Esophagus muscularis mucosa (tissue), 4 donors: ENCODE data around the gene OPRL1. TPM values are rescaled to one million over a fixed set of nuclear protein-coding genes. Genes with fewer than 3 reads are reported as not detected.

Experiments
- DNase-seq: peaks from one replicate; pipeline ENCODE4 v3.0.0-alpha.2; 2017; ENCODE audit errors: extremely low spot score
- H3K27ac ChIP-seq, 4 donors: fragments of 200-600 bp; sonication (generic); replicated peaks in 1 of 4; 1 replicate in 3 of 4; 2 replicates in 1 of 4; pipeline ENCODE4 v1.5.1; 2016 to 2019; ENCODE audit warnings: mild to moderate bottlenecking in 1 of 4
- H3K27me3 ChIP-seq, 4 donors: fragments of 200-600 bp; sonication (generic); one replicate each; pipeline versions ENCODE4 v1.5.1 to v1.6.0; 2016 to 2019
- H3K36me3 ChIP-seq, 4 donors: fragments of 200-600 bp; sonication (generic); one replicate each; pipeline ENCODE4 v1.5.1; 2016 to 2019
- H3K4me1 ChIP-seq, 4 donors: fragments of 200-600 bp; sonication (generic); one replicate each; pipeline ENCODE4 v1.5.1; 2016 to 2019
- H3K4me3 ChIP-seq, 4 donors: fragments of 200-600 bp; sonication (generic); 1 replicate in 2 of 4; 2 replicates in 2 of 4; pipeline ENCODE4 v1.5.1; 2016 to 2019; ENCODE audit warnings: mild to moderate bottlenecking in 4 of 4, moderate library complexity in 1 of 4
- H3K9me3 ChIP-seq, 4 donors: fragments of 200-600 bp; sonication (generic); 1 replicate in 3 of 4; 2 replicates in 1 of 4; pipeline ENCODE4 v1.5.1; 2016 to 2019
- EP300 ChIP-seq: sonication (generic); formaldehyde crosslinking; IDR thresholded peaks from one replicate; pipeline ENCODE4 v1.6.1; 2017; ENCODE audit warnings: antibody characterized with exemption
- POLR2A ChIP-seq: fragments of 450-650 bp; IDR thresholded peaks from one replicate; pipeline ENCODE4 v1.6.1; 2017; ENCODE audit warnings: antibody characterized with exemption, moderate library complexity, mild to moderate bottlenecking, low read depth
- POLR2AphosphoS5 ChIP-seq, 2 donors: sonication (generic); formaldehyde crosslinking; IDR thresholded peaks; one replicate each; pipeline ENCODE4 v1.6.1; 2017; ENCODE audit warnings: antibody characterized with exemption in 2 of 2
- WGBS: methylation state at CpG from one replicate; pipeline ENCODE4 v1.1.5; 2018; 5-methylcytosine and 5-hydroxymethylcytosine counted together
- intact Hi-C: fragments of 100-400 bp; cut with DNase I; formaldehyde crosslinking; loops from one replicate; pipeline ENCODE4 v1.15.1; 2023
- total RNA-seq, 4 donors: library from RNA; depleted of rRNA; stranded (reverse); fragments of >200 nt; gene quantifications; one replicate each; pipeline versions ENCODE4 v1.1.0 to v1.2.1, GENCODE V29; 2016
- TF ChIP-seq, protein P1 (sequence below), 3 experiments: fragments of 200-600 bp in 2 of 3; fragments of 450-650 bp in 1 of 3; sonication (generic) in 2 of 3; IDR thresholded peaks; one replicate each; pipeline ENCODE4 v1.5.1; 2017 to 2019; ENCODE audit warnings: antibody characterized with exemption in 3 of 3, mild to moderate bottlenecking in 2 of 3, moderate library complexity in 1 of 3

The OPRL1 gene
- total RNA-seq, 4 donors from 2014 or later: 0.42 to 1.4 (median 0.87) TPM

DNA sequence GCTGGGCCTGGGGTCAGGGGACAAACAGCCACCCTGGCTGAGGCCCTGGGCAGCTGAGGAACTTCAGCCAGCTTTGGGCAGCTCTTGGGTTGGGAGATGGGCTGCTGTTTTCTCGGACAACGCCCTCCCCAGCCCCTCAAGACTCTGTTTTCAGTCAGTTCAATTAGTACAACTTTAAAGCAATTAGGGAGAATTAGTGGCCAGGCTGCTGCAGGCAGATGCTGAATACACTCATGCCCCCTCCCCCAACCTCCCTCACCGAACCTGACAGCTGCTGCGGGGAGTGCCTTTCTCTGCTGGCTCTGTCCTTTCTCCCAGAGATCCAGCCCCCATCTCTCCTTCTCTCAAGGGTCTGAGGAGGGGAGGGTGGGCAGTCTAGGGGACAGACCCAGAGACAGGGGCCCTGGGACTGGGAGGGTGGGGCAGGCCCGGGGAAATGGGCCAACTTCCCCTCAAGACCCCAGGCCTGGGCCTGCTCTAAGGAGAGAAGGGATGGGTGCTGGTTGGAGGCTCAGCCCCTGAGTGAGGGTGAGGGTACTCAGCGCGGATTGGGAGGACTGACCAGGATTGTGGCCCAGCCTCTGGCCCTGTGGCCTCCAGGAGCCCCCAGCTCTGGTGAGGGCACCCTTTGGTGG lies 66.5 kb downstream of the OPRL1 start:
- no peaks in the 10 kb centered on the region for H3K36me3 ChIP-seq
- H3K27me3 ChIP-seq: peaks cover 0 to 50% (median under 1%) of the 10 kb centered on the region in 4 donors
- DNase-seq: no peak
- 81% methylated on average over 5 of the region's 7 CpGs for WGBS
- intact Hi-C loops: no loop called here
- TF ChIP-seq POLR2AphosphoS5 (IDR thresholded peaks at IDR 0.05): no peak
- no peak for TF ChIP-seq POLR2A
- TF ChIP-seq, protein P1, sequence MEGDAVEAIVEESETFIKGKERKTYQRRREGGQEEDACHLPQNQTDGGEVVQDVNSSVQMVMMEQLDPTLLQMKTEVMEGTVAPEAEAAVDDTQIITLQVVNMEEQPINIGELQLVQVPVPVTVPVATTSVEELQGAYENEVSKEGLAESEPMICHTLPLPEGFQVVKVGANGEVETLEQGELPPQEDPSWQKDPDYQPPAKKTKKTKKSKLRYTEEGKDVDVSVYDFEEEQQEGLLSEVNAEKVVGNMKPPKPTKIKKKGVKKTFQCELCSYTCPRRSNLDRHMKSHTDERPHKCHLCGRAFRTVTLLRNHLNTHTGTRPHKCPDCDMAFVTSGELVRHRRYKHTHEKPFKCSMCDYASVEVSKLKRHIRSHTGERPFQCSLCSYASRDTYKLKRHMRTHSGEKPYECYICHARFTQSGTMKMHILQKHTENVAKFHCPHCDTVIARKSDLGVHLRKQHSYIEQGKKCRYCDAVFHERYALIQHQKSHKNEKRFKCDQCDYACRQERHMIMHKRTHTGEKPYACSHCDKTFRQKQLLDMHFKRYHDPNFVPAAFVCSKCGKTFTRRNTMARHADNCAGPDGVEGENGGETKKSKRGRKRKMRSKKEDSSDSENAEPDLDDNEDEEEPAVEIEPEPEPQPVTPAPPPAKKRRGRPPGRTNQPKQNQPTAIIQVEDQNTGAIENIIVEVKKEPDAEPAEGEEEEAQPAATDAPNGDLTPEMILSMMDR (IDR thresholded peaks at IDR 0.05): no peak
- TF ChIP-seq EP300: no peak
- no peaks in the 10 kb centered on the region for H3K4me1 ChIP-seq
- no peak overlapping the region for H3K27ac ChIP-seq
- H3K4me3 ChIP-seq: no peak overlapping the region
- H3K9me3 ChIP-seq: peaks cover 0 to 10% (median 6%) of the 10 kb centered on the region in 4 donors

- no peak for DNase-seq
- intact Hi-C loops: no loop called here
- H3K27me3 ChIP-seq: peaks cover 0 to 45% (median 0%) of the 10 kb centered on the region in 4 donors
- H3K9me3 ChIP-seq: peaks cover 0 to 10% (median 6%) of the 10 kb centered on the region in 4 donors
- H3K27ac ChIP-seq: no peak overlapping the region
- H3K4me3 ChIP-seq: no peak overlapping the region
- H3K4me1 ChIP-seq: no peaks in the 10 kb centered on the region
- 77% methylated on average over 6 of the region's 12 CpGs for WGBS
- TF ChIP-seq POLR2AphosphoS5 (IDR thresholded peaks at IDR 0.05): no peak
- TF ChIP-seq, protein P1 (IDR thresholded peaks at IDR 0.05): no peak
- TF ChIP-seq POLR2A: no peak
- TF ChIP-seq EP300: no peak
- no peaks in the 10 kb centered on the region for H3K36me3 ChIP-seq
Measured at GRCh38 chr20:64146936-64147477, 67.1 kb downstream of the OPRL1 start.

- intact Hi-C loops: no loop called here
- Histone ChIP-seq H3K36me3 (no peaks in the 10 kb centered on the region), H3K4me3 (no peak overlapping the region), H3K27me3 (peaks cover 0 to 41% (median 0%) of the 10 kb centered on the region in 4 donors), H3K4me1 (no peaks in the 10 kb centered on the region), H3K27ac (no peak overlapping the region), H3K9me3 (peaks cover 0 to 10% (median 6%) of the 10 kb centered on the region in 4 donors)
- TF ChIP-seq POLR2A (no peak), POLR2AphosphoS5 (IDR thresholded peaks at IDR 0.05) (no peak), EP300 (no peak)
- TF ChIP-seq, protein P1 (IDR thresholded peaks at IDR 0.05): no peak
- 91% methylated on average over 4 of the region's 5 CpGs for WGBS
- no peak for DNase-seq
Measured at GRCh38 chr20:64148581-64148980, 68.7 kb downstream of the OPRL1 start.

DNA sequence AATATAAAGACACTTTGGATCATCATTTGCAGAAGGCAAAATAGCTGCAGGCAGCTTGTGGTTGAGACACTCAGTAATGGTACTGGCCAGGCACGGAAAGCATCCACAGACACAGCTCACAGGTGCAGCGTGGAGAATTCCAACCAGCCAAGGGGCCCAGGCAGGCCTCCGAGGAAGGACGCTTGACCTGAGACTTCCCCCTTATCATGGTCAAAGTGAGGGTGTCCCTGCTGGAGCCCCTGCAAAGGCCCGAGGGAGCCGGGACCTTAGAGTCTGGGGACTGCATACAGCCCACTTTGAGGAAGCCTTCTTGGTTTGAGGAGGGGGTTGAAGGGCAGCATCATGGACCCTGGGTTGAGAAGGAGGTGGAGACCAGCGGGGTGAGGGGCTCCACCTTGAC lies 69.3 kb downstream of the OPRL1 start:
- intact Hi-C loops: no loop called here
- H3K9me3 ChIP-seq: peaks cover 0 to 10% (median 6%) of the 10 kb centered on the region in 4 donors
- 86% methylated on average over 6 of the region's 7 CpGs for WGBS
- no peaks in the 10 kb centered on the region for H3K36me3 ChIP-seq
- H3K27me3 ChIP-seq: peaks cover 0 to 46% (median 0%) of the 10 kb centered on the region in 4 donors
- H3K27ac ChIP-seq: no peak overlapping the region
- H3K4me1 ChIP-seq: no peaks in the 10 kb centered on the region
- H3K4me3 ChIP-seq: no peak overlapping the region
- no peak for TF ChIP-seq EP300
- no peak for TF ChIP-seq POLR2AphosphoS5 (IDR thresholded peaks at IDR 0.05)
- no peak for TF ChIP-seq POLR2A
- TF ChIP-seq, protein P1 (IDR thresholded peaks at IDR 0.05): no peak
- no peak for DNase-seq
